NOMO-1 (cell line): ENCODE measurements around the gene CLEC2A.
A peak's percentile ranks its signal among the peaks of the same experiment; 100 is the strongest.
"Not testable (repeated sequence)": the region's sequence is repeated elsewhere in the genome, so short reads cannot be mapped to it uniquely, and the experiment has no call there.

ENCODE experiments used
- DNase-seq, 2 experiments: peaks; one replicate each; lab custom pipeline; 2025; ENCODE audit not compliant: unreplicated experiment in 2 of 2; lab: John Stamatoyannopoulos, UW

CLEC2A gene

GRCh38 chr12:9888665-9889273 is 43.4 kb downstream of the CLEC2A start:
- DNase-seq: no peak

DNA sequence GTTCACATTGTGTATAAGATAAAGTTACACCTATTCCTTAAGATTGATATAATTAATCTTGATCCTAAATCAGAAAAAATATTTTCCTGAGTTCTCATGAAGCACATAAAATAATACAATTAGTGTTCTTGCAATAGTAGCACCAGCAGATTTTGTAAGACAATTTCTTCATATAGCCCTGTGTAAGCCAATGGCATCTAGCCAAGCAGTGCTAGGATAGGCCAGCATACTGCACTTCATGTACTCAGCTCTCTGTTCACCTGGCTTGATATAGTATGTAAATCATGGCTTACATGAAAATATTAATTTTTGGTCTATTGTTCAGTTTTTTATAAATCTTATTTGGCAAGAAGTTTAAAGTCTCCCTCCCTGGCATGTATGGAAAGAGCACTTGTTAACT is 49.0 kb downstream of the CLEC2A start:
- no peak for DNase-seq

- no peak for DNase-seq
Observed at GRCh38 chr12:9881988-9882387, 50.2 kb downstream of the CLEC2A start.

- DNase-seq: no peak
Observed at GRCh38 chr12:9881246-9881645, 50.9 kb downstream of the CLEC2A start, which contains the start of gene KLRF2. Gene KLRF2 (plus strand): TSS chr12:9881489. CDS start chr12:9881596, 107 bp downstream.

- DNase-seq: no peak
Observed at GRCh38 chr12:9880532-9881078, 51.6 kb downstream of the CLEC2A start.

GRCh38 chr12:9876120-9876519 is 56.0 kb downstream of the CLEC2A start:
- not testable (repeated sequence) for DNase-seq

- DNase-seq: no peak
Observed at GRCh38 chr12:9872742-9873141, 59.4 kb downstream of the CLEC2A start.

DNA sequence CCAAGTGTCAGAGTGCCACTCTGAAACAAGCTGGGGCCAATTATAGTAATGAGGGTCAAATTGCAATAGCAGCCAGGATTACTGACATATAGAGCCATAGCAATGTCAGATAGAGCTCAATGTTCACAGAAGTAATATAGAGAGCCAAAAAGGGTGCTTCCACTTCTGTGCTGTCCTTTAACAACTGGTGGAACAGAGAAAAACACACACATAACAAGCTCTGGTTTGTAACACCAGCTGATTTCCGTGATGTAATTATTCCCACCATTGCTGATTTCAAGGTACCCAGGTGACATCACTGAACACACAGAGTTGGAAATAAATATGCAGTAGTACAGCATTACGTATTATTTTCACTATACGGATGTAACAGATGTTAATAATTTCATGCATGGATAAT is 60.0 kb downstream of the CLEC2A start:
- no peak for DNase-seq

GRCh38 chr12:9870286-9870866 is 61.8 kb downstream of the CLEC2A start:
- DNase-seq: no peak

GRCh38 chr12:9869307-9870161 is 62.6 kb downstream of the CLEC2A start, which contains the start of gene CLEC2B:
Gene CLEC2B (minus strand): TSS chr12:9869354.
- DNase-seq: peak; percentile 36 to 86

GRCh38 chr12:9868951-9869306 is 63.2 kb downstream of the CLEC2A start:
- DNase-seq: no peak

DNA sequence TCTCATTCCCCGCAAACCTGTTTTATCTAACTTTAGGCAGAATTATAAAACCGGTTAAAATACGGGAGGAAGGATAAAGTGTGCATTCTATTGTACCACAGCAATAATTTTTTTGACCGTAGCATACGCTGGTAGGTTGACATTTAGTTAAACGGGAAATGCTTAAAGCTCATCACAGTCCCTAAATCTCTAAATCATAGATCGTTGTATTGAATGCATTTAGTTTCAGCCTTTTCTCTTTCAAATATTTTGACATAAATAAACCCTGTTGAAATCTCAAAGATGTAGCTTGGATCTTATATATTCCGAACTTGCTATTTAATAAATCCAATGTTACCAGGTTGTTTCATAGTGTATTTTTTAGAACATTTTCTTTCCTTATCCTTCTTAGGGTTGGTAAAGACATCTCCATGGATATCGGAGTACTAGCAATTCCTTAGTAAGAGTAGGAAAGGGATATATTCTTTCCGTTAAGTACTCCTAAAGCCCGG is 63.8 kb downstream of the CLEC2A start:
- peak in 1 of 2 experiments; percentile 28 for DNase-seq

DNA sequence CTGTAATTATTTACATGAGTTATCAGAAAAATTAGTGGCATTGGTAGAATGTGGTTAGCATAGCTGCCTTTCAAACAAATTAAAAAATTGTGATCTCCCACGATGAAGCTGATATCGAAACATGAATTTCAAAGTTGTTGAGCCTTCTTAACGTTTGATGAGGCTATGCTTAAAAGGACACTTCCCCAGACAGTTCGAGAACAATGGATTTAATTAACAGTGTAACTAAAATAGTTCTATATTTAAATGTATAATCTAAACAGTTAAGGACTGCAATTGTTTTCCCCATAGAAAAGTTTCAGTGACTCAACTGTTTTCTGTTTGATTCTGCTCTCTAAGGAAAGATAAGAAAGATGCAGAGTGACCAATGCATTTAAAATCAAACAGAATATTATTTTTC is 64.6 kb downstream of the CLEC2A start:
- DNase-seq: no peak

DNA sequence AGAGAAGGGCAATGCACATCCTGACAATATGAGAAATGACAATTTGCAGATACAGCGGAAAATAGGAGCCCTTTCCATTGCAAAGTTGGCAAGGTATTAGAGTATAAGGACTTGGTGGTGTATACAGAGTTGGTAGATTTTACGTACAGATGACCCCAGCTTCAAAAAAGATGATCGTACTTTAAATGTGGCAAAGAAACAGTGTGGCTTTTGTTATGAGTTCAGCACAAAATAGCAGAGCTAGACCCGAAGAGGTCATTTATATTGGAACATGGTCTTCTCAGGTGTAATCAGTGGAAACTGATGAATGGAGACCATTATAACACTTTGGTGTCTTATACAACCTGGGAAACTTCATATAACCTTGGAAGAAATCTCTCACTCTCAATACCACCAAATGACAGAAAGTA is 65.3 kb downstream of the CLEC2A start:
- DNase-seq: no peak

DNA sequence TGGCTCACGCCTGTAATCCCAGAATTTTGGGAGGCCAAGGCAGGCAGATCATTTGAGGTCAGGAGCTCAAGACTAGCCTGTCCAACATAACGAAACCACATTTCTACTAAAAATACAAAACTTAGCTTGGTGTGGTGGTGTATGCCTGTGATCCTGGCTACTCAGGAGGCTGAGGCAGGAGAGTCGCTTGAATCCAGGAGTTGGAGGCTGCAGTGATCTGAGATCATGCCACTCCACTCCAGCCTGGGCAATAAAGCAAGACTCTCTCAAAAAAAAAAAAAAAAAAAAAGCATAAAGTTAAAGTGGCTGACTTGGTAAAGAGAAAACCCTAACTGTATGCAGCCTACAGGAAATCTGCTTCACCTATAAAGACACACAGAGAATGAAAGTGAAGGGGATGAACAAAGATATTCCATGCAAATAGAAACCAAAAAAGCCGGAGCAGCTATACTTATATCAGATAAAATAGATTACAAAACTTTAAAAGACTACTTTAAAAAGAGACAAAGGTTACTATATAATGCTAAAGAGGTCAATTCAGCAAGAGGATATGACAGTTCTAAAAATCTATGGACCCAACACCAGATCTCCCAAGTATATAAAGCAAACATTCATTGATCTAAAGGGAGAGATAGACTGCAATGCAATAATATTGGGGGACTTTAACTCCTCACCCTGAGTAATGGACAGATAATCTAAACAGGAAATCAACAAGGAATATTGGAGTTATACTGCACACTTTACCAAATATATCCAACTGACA is 67.1 kb downstream of the CLEC2A start:
- no peak for DNase-seq
